Panc1 (cell line): Measurements from ENCODE around the gene CTSG. TPM values are rescaled to one million over a fixed set of nuclear protein-coding genes. Genes with fewer than 3 reads are reported as not detected.

Experiments
- ATAC-seq: fragments of 200-7000 bp; cut with Tn5 transposase; 2 replicates; pipeline ENCODE4 v1.9.1; 2020; ENCODE audit warnings: mild to moderate bottlenecking, moderate library complexity
- BruUV-seq: library from RNA; stranded (reverse); fragments of 400-500 nt; replicated peaks from 2 replicates; lab custom pipeline; 2021; lab: Mats Ljungman, UMichigan
- CTCF ChIA-PET: fragments of 300-600 bp; sonication (Branson Sonifier 250); formaldehyde crosslinking; loops from one replicate; lab custom pipeline; 2022; ENCODE audit warnings: antibody characterized with exemption; lab: Charles Lee
- POLR2A ChIA-PET: fragments of 300-600 bp; sonication (Branson Sonifier 250); formaldehyde crosslinking; loops from one replicate; lab custom pipeline; 2022; ENCODE audit warnings: antibody characterized with exemption; lab: Charles Lee
- DNase-seq: peaks from one replicate; pipeline ENCODE4 v3.0.0-alpha.2; 2010; ENCODE audit warnings: low read depth, low spot score
- H3K27ac ChIP-seq: 2 replicates; pipeline ENCODE4 v1.5.1; 2011; ENCODE audit warnings: mild to moderate bottlenecking, low read length, inconsistent platforms
- H3K27me3 ChIP-seq: fragments of 200-500 bp; sonication (Bioruptor generic); 2 replicates; pipeline ENCODE4 v1.6.0; 2014; ENCODE audit warnings: low read length, inconsistent platforms; ENCODE audit not compliant: control insufficient read depth, insufficient read depth
- H3K36me3 ChIP-seq: fragments of 200-500 bp; sonication (Bioruptor generic); 2 replicates; pipeline ENCODE4 v1.5.1; 2014; ENCODE audit warnings: inconsistent platforms, mild to moderate bottlenecking, low read length, moderate library complexity; ENCODE audit not compliant: control insufficient read depth, insufficient read depth
- H3K4me1 ChIP-seq: 2 replicates; pipeline ENCODE4 v1.5.1; 2011; ENCODE audit warnings: inconsistent platforms, mild to moderate bottlenecking, low read length, moderate library complexity; ENCODE audit not compliant: control insufficient read depth, insufficient read depth
- H3K4me3 ChIP-seq, 2 experiments: 2 replicates each; pipeline ENCODE4 v1.5.1; 2011 to 2012; ENCODE audit warnings: low read depth in 2 of 2, low read length in 2 of 2, mild to moderate bottlenecking in 2 of 2, inconsistent platforms in 1 of 2, moderate library complexity in 1 of 2
- H3K9me3 ChIP-seq: fragments of 200-500 bp; sonication (Bioruptor generic); 2 replicates; pipeline ENCODE4 v1.5.1; 2014; ENCODE audit warnings: low read depth, mild to moderate bottlenecking, inconsistent platforms, low read length, moderate library complexity; ENCODE audit not compliant: control insufficient read depth, insufficient read depth
- POLR2AphosphoS5 ChIP-seq: IDR thresholded peaks from 2 replicates; pipeline ENCODE4 v1.6.1; 2012; ENCODE audit warnings: mild to moderate bottlenecking, low read depth, low read length, moderate library complexity
- REST ChIP-seq, 2 experiments: IDR thresholded peaks; 2 replicates each; pipeline ENCODE4 v1.6.1; 2011 to 2012; ENCODE audit warnings: low read depth in 2 of 2, control low read depth in 1 of 2, low read length in 1 of 2, mild to moderate bottlenecking in 1 of 2, moderate library complexity in 1 of 2; ENCODE audit not compliant: insufficient read depth in 1 of 2
- SIN3A ChIP-seq: IDR thresholded peaks from 2 replicates; pipeline ENCODE4 v1.6.1; 2012; ENCODE audit warnings: low read depth, mild to moderate bottlenecking, low read length, moderate library complexity, borderline replicate concordance; ENCODE audit not compliant: insufficient read depth
- TCF7L2 ChIP-seq: IDR thresholded peaks from 2 replicates; pipeline ENCODE4 v1.6.1; 2011; ENCODE audit warnings: mild to moderate bottlenecking, low read depth, low read length, inconsistent platforms
- in situ Hi-C: cut with HindIII; loops from 2 replicates; pipeline ENCODE4 v1.10.0; 2016; ENCODE audit warnings: low sequenced_read_pairs, low pct_unique_long_range_greater_than_20kb
- intact Hi-C: fragments of 100-400 bp; cut with micrococcal nuclease; formaldehyde crosslinking; loops from one replicate; pipeline ENCODE4 v1.10.0; 2022; ENCODE audit not compliant: unreplicated experiment
- total RNA-seq: library from RNA; stranded (reverse); gene quantifications from one replicate; pipeline ENCODE4 v1.2.1, GENCODE V29; 2021; ENCODE audit not compliant: unreplicated experiment
- TF ChIP-seq, protein P1 (sequence below): fragments of 450-650 bp; IDR thresholded peaks from 2 replicates; pipeline ENCODE4 v1.5.1; 2017; ENCODE audit warnings: mild to moderate bottlenecking

The CTSG gene
- total RNA-seq, 1 experiment from 2014 or later, result not detected

GRCh38 chr14:24542346-24542936 lies 33.6 kb downstream of the CTSG start:
- Histone ChIP-seq H3K4me3 (no peak overlapping the region), H3K9me3 (no peaks in the 10 kb centered on the region), H3K4me1 (no peaks in the 10 kb centered on the region), H3K27ac (no peak overlapping the region), H3K27me3 (no peaks in the 10 kb centered on the region; the same call in 1 of the 2 replicates), H3K36me3 (no peaks in the 10 kb centered on the region)
- POLR2A ChIA-PET, result no interaction called here
- no peak for DNase-seq
- ATAC-seq, result no peak
- TF ChIP-seq SIN3A, result no peak
- intact Hi-C loops (no loop called here), in situ Hi-C loops (no loop called here)
- CTCF ChIA-PET, result no interaction called here
- BruUV-seq, result no TSS peak

DNA sequence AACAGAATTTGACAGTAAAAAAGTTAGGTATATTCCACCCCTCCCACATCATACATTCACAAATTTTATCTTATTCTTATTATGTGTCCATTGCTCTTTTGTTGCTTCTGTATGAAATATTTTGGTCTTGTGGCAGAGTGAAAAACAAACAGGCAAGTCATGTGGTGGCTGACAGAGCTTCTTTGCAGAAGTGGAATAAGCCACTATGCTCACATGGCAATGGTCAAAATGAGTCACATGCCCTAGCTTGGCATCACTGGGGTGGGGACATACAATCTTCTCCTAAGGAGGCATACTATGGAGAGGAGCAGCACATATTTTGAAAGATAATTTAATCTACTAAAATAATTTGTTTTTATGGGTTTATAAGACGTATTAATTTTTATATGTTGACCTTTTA lies 40.3 kb downstream of the CTSG start:
- no peak for DNase-seq
- ChIA-PET POLR2A (no interaction called here), CTCF (no interaction called here)
- no TSS peak for BruUV-seq
- no peaks in the 10 kb centered on the region for H3K4me1 ChIP-seq
- intact Hi-C loops, result no loop called here
- H3K27ac ChIP-seq, result no peak overlapping the region
- H3K27me3 ChIP-seq, result no peaks in the 10 kb centered on the region; the same call in 1 of the 2 replicates
- no peaks in the 10 kb centered on the region for H3K9me3 ChIP-seq
- H3K36me3 ChIP-seq, result no peaks in the 10 kb centered on the region
- ATAC-seq, result no peak
- H3K4me3 ChIP-seq, result no peak overlapping the region
- TF ChIP-seq POLR2AphosphoS5 (no peak), SIN3A (no peak), TCF7L2 (no peak), REST (IDR thresholded peaks at IDR 0.05; ENCODE audit: insufficient read depth in 1 of 2, low read depth in 2 of 2, low read length in 1 of 2) (no peak)
- TF ChIP-seq, protein P1, sequence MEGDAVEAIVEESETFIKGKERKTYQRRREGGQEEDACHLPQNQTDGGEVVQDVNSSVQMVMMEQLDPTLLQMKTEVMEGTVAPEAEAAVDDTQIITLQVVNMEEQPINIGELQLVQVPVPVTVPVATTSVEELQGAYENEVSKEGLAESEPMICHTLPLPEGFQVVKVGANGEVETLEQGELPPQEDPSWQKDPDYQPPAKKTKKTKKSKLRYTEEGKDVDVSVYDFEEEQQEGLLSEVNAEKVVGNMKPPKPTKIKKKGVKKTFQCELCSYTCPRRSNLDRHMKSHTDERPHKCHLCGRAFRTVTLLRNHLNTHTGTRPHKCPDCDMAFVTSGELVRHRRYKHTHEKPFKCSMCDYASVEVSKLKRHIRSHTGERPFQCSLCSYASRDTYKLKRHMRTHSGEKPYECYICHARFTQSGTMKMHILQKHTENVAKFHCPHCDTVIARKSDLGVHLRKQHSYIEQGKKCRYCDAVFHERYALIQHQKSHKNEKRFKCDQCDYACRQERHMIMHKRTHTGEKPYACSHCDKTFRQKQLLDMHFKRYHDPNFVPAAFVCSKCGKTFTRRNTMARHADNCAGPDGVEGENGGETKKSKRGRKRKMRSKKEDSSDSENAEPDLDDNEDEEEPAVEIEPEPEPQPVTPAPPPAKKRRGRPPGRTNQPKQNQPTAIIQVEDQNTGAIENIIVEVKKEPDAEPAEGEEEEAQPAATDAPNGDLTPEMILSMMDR, result no peak
- in situ Hi-C loops, result no loop called here

GRCh38 chr14:24534286-24534685 lies 41.8 kb downstream of the CTSG start:
- intact Hi-C loops, result no loop called here
- H3K4me1 ChIP-seq, result no peaks in the 10 kb centered on the region
- H3K9me3 ChIP-seq, result no peaks in the 10 kb centered on the region
- in situ Hi-C loops, result no loop called here
- H3K27ac ChIP-seq, result no peak overlapping the region
- DNase-seq (no peak), ATAC-seq (no peak)
- H3K36me3 ChIP-seq, result no peaks in the 10 kb centered on the region
- TF ChIP-seq TCF7L2 (no peak), POLR2AphosphoS5 (no peak), SIN3A (no peak), REST (IDR thresholded peaks at IDR 0.05; ENCODE audit: insufficient read depth in 1 of 2, low read depth in 2 of 2, low read length in 1 of 2) (no peak)
- TF ChIP-seq, protein P1, result no peak
- ChIA-PET POLR2A (interaction anchor here (0.5 kb wide), 1 partner anchor 104 kb away, joined by 3 read pairs; no protein-coding TSS in a partner anchor), CTCF (no interaction called here)
- no TSS peak for BruUV-seq
- H3K27me3 ChIP-seq, result no peaks in the 10 kb centered on the region; the same call in 1 of the 2 replicates
- no peak overlapping the region for H3K4me3 ChIP-seq
